ENCODE results near the gene NDUFAF3.

- TF ChIP-seq CTCF (IDR thresholded peaks at IDR 0.05; ENCODE audit: insufficient read depth, low read depth, low read length) (no peak), EZH2 (IDR thresholded peaks at IDR 0.05; ENCODE audit: insufficient read depth, low read length) (no peak)
These were observed 9.4 kb upstream of the NDUFAF3 start for GRCh38 chr3:49012441-49013017.
